ENCODE data around the gene FAR2.
"Not testable (repeated sequence)": the region's sequence is repeated elsewhere in the genome, so short reads cannot be mapped to it uniquely, and the experiment has no call there.

Gene FAR2

DNA sequence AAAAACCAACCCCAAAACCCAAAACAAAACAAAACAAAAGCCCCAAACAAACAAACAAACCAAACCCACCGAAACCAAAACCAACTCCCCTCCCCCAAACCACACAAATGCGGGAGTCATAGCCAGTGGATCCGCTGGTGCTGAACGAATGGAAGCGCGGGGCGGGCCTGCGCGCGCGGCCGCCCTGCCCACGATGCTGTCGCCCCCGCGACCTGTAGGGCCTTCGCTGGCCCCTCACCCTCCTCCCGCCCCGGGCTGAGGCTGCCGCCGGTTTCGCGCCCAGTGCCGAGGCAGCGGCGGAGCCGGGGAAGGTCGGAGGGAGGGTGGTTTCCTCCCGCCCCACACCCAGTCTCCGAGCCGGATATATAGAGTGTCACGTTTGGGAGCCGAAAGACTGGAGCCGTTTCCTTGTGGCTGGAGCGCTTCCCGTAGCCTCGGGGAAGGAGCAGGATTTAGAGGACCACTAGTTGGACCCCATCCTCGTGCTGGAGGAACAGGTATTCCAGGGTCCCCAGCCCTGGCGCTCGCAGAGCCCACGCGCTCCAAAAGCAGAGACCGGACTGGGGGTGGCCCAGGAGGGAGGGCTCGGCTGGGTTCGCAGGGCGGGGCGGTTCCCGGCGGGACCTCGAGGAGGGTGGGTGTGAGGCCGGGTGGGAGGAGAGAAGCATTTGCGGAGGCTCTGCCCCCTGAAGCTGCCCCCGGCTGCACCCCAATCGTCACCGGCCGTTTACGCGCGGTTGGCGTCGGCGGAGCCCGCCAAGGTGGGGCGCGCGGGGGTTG lies at the start of gene FAR2:
TSS of gene FAR2 (plus strand) at position 368 of the 780 bp plus-strand sequence. CDS start 121,172 bp downstream, outside the sequence.
- peak in 1 of 2 experiments; percentile 13 for DNase-seq

DNA sequence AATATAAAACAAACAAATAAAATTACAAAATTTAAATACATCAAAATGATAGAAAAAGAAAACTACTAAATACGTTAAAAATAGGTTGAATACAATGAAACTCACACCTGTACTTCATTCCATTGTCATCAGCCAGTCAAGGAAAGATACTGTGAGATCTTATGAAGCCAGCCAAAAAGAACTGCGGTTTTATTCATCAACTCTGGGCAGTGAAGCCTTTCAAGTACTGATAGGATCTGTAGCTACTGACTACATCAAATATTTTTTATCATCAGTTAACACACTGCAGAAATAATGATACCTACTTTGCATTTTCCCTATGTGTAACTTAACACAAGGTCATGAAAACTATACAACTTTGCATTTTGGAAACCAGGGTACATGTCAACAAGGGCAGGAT lies 46.3 kb upstream of the FAR2 start:
- no peak for DNase-seq

DNA sequence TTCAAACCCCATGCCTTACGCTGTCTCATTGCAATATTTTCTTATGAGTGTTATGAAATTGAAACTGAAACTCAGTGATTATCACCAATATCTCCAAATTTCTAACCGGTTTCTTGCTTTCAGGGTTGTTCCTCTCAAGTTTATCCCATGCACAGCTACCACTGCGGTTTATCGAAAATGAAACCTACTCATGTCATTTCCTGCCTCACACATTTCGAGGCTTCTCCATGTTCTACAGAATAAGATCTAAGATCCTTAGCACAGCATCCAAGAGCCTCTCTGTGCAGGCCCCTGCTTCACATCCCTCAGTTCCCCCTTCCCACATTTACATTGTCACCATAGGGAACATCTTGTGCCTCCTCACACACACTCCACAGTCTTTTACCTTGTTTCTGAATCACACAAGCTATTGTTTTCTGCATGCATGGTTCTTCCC lies 45.5 kb upstream of the FAR2 start:
- DNase-seq = no peak

DNA sequence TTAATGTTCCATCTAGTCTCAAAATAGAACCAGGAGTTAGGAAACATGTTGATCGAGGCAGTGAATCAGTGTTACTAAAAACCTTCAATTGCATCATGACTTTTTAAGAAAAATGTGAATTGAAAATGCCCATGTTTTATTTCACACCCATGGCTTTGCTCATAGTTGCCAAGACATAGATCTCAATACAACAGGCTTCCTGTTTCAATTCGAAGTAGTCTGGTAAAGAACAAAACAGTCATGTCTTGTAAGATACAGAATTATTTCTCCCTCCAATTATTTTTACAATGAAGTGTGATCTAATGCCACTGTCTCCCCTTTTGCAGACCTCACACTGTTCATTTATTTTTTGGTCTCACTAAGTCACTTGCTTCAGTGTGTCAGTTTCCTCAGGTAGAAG lies 44.6 kb upstream of the FAR2 start:
- DNase-seq = no peak

DNA sequence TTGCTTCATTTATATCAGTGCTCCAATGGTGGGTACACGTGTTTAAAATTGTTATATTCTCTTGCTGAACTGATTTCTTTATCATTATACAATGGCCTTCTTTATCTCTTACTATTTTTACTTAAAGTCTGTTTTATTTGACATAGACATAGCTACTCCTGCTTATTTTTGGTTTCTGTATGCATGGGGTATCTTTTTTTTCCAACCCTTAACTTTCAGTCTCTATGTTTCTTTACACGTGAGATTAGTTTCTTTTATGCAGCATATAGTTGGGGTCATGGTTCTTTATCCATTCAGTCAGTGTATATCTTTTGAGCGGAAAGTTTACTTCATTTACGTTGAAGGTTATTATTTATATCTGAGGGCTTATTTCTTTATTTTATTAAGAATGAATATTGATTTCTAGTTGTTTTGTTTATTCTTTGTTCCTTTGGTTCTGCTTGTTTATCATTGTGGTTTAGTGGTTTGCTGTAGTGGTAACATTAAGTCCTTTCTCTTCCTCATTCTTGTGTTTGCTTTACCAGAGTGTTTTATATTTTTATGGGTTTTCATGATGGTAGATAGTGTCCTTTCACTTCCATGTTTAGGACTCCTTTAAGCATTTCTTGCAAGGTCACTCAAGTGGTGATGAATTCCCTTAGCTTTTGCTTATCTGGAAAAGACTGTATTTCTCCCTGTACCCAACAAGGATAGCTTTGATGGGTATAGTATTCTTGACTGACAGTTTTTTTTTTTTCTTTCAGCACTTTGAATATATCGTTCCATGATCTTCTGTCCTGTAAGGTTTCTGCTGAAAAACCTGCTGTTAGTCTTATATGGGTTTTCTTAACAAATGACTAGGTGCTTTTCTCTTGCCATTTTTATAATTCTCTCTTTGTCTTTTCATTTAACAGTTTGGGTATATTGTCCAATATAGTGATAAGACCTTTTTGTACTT lies 38.3 kb upstream of the FAR2 start:
- no peak for DNase-seq

DNA sequence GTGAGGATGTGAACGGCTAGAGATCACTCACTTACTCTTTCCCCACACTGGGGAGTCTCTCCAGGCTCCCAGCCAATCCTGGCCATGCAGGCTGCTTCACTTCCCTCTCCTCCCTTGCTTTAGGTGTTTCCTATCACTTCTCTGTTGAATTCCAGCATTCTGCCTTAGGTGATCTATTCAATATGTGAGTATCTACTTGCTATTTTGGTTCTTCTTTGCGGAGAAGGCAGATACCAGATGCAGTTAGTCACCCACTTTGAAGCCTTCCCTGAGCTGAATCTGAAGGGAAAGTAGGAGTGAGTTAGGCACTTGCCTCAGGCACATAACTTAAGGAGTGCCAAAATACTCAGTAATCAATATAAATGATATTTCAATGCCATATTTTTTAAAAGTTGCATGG lies 36.0 kb upstream of the FAR2 start:
- no peak for DNase-seq

DNA sequence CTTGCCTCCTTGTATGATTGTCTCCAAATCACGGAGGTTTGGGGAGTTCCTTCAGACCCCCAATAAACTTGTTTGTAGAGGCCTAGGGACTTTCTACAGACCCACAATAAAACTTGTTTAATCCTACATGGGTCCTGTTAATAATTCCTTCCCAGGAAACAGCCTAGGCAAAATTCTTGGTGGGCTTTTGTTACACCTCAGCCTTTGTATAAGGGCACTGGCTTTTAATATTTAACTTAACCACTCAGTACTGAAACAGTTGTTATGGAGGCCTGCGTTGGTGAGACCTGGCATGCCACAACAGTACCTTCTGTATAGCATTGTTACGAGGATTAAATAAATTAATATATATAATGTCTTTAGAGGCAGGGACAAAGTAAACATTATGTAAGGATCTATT lies 32.7 kb upstream of the FAR2 start:
- DNase-seq = no peak

DNA sequence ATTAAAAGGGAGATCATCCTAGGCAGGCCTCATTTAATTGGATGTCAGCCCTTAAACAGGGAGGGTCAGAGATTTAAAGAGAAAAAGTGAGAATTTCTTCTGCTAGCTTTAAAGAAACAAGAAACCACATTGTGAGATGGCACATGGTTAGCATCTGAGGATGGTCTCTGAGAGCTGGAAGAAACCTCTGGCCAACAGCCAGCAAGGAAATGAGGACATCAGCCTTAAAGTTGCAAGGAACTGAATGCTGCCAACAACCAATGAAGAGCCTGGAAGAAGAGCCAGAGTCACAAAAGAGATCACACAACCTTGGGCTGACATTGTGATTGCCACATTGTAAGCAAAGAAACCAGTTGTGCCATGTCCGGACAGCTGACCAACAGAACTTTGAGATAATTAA lies 17.5 kb upstream of the FAR2 start:
- DNase-seq = no peak

DNA sequence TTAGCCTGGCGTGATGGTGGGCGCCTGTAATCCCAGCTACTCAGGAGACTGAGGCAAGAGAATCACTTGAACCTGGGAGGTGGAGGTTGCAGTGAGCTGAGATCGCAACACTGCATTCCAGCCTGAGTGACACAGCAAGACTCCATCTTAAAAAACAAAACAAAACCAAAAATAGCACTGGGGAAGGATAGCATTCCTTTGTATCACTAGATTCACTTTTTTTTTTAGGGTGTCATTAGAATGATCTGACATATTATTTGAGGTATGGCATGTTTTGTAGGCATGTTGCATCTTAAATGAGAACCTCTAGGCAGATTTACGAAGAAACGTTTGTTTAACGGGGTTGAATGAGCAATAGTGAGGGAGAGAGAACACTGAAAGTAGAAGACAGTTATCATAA lies 16.8 kb upstream of the FAR2 start:
- DNase-seq = no peak

DNA sequence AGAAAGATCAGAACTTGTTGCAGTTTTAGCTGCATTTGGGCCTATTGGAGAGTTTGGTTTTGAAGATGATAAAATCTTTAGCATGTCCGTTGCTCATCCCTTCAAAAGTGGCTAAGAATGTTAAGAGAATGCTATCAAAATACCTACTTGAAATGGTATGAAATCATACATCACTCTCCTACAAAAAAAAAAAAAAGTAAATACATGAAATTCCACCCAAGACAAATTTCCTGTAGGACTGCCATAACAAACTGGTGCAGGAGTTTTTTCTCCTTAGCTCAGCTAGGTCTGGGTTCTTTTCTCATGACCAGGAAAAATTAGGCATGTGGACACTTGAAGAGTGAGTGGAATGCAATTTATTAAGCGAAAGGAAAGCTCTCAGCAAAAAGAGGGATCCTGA lies 15.9 kb upstream of the FAR2 start:
- no peak for DNase-seq

DNA sequence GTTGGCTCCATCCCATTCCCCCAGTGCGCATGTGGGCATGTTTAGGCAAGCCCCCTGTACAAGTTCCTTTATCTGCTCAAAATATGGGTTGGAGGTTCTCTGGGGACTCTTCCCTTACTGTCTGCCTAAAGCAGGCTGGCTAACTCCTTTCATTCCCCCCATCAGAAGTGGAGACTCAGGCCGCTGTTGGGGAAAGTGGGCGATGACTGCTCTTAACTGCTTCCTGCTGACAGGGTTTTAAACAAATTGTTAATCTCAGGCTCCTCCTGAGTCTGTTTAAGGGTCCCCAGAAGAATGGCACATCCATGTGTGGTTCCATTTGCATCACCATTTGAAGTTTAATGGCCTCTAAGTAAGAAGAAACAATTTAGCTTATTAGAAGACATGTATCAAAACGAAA lies 15.4 kb upstream of the FAR2 start:
- no peak for DNase-seq

DNA sequence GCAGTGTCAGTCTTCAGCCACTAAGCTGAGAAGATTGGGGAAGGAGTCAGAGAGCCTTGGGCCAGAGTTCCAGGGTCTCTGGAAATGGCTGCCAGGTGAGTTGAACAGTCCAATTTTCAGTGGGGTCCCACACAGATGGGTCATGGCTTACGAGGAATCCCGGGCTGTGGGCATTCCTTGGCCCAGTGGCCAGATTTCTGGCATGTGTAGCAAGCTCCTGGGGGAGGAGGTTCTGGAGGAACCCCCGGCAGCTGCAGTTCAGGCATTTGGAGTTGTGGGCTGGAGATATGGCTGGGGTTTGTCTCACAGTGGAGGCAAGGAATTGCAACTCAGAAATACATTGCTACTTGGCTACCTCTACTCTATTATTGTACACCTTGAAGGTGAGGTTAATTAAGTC lies 10.8 kb upstream of the FAR2 start:
- DNase-seq = not testable (repeated sequence)

DNA sequence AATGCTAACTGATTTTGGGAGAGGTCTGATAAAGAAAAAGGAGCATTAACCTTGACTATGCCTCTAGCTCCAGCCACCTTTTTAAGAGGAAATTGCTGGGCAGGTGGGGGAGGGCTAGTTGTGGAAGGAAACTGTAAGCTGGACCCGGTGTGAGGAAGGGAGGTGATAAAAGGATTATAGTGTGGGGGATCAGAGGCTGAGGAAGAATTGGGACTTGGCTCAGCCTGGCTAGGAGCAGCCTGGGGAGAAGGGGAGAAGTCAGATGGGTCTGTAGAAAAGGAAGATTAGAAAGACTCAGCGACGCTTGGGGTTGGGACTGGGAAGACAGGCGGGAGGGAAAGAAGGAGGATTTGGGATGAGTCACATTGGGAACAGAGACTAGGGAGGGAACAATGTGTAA lies 10.2 kb upstream of the FAR2 start:
- DNase-seq = not testable (repeated sequence)

DNA sequence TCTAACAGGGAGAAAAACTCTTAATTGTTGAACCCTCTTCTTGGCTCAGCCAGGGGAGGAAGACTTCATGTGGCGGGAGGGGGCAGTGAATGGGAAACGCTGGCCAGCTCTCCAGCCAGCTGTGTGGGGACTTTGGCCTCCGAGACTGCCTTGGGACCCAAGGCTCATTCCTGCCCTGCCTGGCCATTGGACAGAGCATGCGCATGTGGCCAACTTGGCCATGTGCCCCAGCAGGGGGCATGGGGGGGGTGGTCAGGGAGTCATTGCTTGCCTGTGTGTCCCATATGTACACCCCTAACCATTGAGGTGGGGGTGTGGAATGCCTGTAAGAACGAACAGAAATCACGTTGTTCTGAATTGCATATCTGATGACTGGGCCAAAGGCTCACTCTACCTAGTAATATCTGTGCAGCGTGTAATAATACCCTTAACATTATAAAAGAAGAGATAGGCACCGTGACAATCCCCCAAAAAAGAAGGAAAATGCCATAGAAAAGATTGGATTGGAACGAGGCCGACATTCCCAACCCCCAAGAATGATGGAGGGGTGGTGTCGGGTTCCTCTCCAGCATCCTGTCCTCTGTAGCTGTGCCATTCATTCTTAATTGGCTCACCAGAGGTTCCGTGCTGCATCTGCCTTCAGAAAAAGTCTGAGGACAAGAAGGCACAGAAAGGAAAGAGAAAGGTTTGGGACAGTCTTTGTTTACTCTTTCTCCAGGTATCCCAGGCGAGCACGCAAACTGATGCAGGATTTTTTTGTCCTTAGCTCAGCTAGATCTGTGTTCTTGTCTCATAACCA lies 3.5 kb upstream of the FAR2 start:
- DNase-seq = no peak

DNA sequence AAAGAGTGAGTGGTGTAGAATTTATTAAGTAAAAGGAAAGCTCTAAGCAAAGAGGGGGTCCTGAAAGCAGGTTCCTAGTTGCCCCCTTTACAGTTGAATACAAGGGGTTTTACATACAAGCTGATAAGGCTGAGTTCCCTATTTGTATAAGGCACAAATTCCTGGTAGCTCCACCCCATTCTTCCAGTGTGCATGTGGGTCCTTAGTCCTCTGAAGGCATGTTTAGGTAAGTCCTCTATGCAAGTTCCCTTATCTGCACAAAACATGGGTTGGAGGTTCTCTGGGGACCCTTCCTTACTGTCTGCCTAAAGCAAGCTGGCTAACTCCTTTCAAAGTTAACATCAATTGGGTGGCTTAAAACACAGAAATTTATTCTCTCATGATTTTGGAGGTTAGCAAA lies 2.9 kb upstream of the FAR2 start:
- no peak for DNase-seq

DNA sequence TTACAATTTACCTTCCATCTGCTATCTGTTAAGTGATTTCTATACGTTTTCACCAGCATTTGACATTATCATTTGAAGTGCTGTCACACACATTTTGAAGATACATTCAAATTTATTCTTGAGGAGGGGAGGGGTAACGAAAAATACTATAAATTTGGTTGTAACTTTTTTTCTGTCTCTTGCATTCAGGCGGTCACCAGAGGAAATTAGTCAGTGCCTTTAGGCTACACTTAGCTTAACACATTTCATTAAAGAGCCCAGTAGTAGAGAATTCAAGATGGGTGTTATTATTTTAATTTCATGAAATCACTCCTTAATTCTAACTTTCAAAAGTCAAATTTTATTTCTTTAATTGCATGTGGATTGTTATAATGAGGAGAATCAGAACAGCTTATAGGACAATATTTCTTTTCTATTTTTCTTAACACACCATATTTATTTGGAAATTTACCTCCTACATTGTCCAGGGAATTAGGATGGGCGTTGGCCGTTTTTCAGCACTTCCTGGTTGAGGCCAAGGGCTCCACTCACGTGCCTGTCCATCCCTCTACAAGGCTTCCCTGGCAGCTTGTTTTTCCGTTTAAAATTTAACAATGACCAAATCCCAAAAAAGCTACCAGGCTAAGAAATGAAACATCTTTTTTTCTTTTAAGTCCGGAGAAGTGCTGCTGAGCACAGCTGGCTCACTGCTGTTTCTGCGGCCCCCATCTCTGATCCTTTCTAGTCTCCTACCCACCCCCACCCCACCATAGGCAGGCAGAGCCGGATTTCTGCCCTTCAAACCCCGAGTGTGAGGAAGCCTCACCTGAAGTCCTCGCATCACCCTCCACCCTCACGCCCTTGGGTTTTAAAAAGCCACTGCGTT lies 1.1 kb upstream of the FAR2 start:
- no peak for DNase-seq

DNA sequence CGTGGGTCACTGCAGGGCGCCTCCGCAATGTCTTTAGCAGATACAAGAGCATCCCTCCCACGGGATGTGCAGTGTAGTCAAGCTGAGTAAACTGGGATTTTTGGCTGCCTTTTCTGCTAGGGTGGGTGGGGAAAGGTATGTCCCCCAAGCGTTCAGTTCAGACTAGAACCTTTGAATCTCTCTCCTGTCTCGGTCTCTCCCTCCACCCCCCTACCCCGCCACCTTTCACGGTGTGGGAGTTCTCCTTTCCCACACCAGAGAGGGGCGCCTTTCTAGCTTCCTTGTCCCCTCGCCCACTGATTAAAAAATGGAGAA lies 525 bp upstream of the FAR2 start:
- DNase-seq = no peak

DNA sequence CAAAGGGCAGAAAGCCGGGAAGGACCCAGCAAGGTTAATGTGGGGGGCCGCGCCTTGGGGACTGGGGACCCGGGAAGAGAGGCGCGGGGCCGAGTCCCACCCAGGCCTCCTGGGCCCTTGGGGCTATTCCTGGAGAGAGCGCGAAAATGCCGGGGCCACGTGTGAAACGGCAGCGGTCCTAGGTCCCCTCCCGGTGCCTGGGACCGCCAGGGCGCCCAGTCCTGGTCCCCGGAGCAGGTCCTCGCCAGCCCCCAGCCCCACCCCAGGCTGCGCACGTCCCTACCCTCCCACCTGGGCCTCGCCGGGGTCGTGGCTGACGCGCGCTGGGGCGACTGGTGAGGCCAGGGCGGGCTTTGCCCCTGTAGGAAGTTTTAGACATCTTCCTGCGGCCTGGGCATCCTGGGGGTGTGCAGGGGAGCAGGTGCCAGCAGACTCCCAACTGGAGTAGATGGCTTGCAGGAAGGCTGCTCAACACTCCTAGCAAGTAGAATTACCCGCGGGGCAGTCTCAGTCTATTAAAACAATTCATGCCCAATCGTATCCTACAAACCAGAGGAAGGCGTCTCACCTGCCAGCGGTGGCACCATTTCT lies 708 bp downstream of the FAR2 start:
- no peak for DNase-seq

DNA sequence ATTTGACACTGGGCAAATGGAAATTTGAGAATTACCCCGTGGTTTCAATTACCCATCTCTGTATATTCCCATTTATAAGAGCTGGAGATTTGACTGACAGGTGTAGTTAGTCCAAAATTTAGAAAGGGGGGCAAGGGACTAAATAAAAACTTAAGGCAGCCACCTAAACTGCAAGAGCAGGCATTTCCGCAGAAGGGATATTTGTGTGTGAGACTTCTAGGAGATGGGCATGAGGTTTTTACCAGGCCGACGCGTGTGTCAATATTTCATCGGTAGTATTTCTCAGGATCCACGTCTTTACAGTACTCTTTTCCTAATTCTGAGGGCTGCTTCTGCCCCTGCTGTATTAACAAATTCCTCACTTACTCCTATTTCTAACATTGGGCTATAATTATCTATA lies 1.4 kb downstream of the FAR2 start:
- DNase-seq = no peak

DNA sequence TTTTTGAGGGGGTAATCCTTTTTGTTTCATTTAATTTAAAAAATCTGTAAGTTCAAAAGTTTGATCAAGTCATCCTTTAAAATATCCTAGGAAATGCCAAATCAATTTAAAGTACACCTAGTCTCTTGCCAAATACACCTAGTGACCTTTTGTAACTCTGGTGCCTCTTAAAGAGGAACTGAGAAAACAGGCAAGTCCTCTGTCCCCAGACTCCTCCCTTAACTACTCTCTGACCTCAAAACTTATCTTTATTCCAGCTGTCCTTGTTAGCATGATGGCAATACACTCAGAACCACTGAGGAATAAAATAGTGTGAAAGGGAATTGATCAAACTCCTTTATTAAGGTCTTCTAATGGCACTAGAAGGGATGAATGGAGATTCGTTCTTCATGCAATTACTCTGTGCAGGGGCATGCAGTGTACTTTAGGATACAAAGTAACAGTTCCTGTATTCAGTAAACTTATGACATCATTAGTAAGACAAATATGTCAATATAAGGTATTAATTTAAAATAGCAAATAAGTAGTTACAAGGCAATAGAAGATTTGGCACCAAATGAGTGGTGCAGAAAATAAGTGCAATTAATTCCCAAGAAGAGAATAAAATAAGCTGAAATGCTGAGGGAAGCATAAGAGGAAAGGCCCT lies 3.3 kb downstream of the FAR2 start:
- no peak for DNase-seq

DNA sequence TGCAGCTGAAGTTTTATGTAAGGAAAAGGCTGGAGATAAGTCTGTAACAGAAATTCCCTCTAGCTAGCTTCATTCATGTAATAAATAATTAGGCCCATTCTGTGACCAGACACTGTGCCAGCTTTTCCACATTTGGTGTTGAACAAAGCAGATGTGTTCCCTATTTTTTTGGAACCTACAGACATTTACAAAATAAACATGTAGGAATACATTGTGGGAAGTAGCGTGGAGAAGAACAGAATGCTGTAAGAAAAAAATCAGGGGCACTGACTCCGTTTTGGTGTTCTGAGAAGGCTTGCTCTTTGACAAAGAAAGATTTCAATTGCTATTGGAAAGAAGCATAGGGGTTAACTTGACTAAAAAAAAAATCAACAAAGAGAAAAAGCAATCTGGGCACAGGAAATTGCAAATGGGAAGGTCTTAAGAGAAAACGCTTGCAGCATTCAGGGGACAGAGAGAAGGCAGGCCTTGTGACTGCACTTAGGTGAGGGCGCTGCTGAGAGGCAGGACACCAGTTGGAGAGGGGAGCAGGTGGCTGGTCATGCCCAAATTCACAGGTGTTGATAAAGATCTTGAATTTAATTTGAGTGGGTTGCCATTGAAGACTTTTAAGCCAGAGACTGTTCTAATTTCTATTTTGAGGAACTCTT lies 4.0 kb downstream of the FAR2 start:
- peak in 1 of 2 experiments; percentile 17 for DNase-seq

Measured in NCI-H2081 (cell line).